Measurements from ENCODE around the gene SLC11A1.

- no peak for TF ChIP-seq POLR2AphosphoS5 (IDR thresholded peaks at IDR 0.05; ENCODE audit: low read depth, low read length)
- no peak for TF ChIP-seq POLR2A (IDR thresholded peaks at IDR 0.05; ENCODE audit: low read depth, low read length)
Measured at GRCh38 chr2:218386505-218387368, 4.7 kb downstream of the SLC11A1 start.

Measured in GM12891 (cell line).